HG03520 (cell line): ENCODE results near the gene SLC15A1.
"Not testable (repeated sequence)": the region's sequence is repeated elsewhere in the genome, so short reads cannot be mapped to it uniquely, and the experiment has no call there.

ENCODE experiments used
- ATAC-seq: cut with Tn5 transposase; IDR thresholded peaks from one replicate; pipeline ENCODE4 v1.9.1; 2021; ENCODE audit warnings: mild to moderate bottlenecking, moderate library complexity; ENCODE audit not compliant: unreplicated experiment

Gene SLC15A1

GRCh38 chr13:98754468-98754867, 2.0 kb upstream of the SLC15A1 start:
- ATAC-seq, result not testable (repeated sequence)

GRCh38 chr13:98751861-98752466, 508 bp downstream of the SLC15A1 start:
- ATAC-seq, result no peak

GRCh38 chr13:98751367-98751782, 1.1 kb downstream of the SLC15A1 start:
- no peak for ATAC-seq

DNA sequence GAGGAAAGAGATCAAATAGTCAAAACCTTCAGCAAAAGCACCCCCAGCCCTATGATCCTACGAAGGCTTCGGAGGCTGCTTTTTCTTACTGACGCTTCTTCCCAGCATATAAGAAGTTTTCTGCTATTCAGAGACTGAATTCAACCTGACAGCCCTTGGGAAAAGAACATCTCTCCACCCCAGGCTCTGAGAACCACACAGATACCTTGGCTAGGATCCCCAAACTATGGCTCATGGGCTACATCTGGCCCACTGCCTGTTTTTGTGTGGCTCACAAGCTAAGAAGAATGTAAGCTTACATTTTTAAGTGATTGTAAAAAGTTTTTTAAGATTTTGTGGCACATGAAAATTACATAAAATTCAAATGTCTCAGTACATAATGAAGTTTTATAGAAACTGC, 3.0 kb downstream of the SLC15A1 start:
- ATAC-seq, result no peak

- ATAC-seq, result no peak
Measured at GRCh38 chr13:98746968-98747367, 5.5 kb downstream of the SLC15A1 start.

DNA sequence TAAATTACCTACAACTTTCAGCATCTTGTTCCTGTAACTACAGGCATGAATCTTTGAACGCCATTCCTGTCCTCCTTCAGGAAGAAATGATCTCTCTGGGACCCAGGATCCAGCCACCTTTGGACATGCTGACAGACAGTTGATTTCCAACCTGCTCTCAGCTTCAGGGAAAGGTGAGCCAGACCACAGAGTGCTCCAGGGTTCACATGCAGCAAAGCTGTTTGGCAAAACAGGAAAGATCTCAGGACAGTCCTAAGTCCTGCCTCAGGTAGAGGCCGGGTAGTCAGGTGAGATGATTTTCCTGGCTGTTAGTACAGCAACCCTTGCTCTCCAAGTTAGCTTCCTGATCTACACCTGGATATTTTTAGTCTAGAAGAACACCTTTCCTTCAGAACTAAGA, 9.1 kb downstream of the SLC15A1 start:
- ATAC-seq, result no peak

- ATAC-seq, result no peak
Measured at GRCh38 chr13:98742961-98743360, 9.5 kb downstream of the SLC15A1 start.

DNA sequence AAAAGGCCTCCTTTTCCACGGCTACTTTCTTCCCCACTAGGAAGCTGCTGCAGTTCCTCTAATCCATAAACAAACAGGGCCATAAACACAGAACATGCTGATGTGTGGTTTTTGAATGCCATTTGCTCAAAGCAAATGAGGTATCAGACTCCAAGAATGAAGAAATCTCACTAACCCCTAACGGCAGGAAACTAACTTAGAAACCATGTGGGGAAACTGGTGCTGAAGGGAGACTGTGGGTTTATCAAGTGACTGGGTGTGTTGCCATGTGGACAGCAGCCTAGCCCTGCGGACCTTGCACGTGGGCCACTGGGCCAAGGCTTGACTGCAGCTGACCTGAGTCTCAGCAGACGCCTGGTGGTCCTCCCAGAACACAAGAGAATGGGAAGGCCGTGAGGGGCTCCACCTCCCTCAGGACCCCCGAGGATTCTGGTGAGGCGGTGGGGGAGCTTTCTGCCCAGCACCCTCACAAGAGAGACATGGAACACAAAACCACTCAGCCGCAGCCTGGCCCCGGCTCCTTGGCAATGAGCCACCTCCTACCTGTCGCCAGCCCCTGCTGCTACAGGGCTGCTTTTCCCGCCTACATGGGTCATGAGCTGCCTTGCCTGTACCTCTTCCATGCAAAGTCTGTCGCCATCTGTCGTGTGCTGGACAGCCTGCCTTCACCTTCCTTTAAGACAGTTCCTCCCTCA, 10.6 kb downstream of the SLC15A1 start:
- no peak for ATAC-seq

DNA sequence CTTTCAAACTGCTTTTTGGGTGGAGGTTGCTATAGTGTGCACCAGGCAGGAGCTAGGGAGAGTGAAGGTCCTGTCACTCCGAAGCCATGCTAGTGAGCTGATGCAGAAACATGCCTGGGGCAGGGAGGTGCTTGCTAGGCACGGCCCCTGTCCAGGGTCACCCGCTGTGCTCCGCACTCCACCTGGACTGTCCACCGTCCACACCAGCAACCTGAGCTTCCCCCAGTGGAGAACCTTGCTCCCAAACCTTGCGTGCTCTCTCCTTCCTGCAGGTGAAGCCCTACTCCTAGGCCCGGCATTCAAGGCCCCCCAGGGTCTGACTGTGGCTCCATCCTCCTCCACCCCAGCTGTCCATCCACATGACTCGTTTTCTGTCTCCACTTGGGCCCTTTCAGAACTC, 12.3 kb downstream of the SLC15A1 start:
- ATAC-seq, result no peak

GRCh38 chr13:98738993-98739392, 13.5 kb downstream of the SLC15A1 start:
- ATAC-seq, result no peak

DNA sequence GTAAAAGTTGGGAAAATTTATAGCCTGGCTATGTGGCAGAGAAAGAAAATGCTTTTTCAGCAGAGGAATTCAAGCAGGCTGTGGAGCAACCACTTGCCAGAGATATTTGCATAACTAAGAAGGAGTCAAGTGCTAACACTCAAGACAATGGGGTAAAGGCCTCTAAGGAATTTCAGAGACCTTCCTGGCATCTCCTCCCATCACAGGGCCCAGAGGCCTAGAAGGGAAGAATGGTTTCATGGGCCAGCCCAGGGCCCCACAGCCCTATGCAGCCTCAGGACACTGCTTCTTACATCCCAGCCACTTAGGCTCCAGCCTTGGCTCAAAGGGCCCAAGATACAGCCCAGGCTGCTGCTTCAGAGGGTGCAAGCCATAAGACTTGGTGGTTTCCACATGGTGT, 14.3 kb downstream of the SLC15A1 start:
- ATAC-seq, result no peak

- no peak for ATAC-seq
Measured at GRCh38 chr13:98731925-98732324, 20.5 kb downstream of the SLC15A1 start.

DNA sequence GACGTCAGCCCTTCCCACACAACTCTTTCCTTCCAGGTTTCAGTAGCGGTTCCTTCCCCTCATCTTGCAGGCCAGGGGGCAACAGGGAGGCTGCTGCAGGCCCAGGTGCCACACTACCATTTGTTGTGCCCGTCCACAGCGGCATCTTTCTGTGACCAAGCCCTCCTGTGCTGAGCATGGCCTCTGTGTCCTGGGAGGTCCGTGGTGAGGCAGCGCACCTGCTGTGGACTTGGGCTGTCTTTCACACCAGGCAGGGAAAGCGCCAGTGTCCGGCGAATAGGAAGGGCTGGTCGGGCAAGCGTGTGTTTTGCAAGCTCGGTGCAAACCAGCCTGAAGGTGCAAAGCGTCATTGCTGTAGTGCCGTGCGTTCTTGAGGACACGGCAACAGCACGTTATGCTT, 21.4 kb downstream of the SLC15A1 start:
- no peak for ATAC-seq

DNA sequence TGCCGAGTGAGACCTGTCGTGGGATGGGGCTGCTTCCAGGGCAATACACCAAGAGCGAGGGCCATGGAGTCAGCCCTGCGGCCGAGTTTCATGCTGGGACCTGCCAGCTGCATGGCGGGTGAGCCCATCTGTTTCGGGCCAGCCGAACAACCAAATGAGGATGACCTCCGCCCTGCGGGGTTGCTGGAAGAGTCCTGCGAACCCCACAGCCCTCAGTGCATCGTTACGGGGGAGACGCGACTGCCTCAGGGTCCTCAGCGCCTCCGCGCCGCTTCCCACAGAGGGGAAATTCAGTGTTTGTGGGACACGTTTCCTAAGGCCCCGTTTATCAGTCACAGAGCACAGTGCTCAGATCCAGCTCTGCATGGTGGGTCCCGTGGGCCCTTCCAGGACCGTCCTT, 22.0 kb downstream of the SLC15A1 start:
- no peak for ATAC-seq

DNA sequence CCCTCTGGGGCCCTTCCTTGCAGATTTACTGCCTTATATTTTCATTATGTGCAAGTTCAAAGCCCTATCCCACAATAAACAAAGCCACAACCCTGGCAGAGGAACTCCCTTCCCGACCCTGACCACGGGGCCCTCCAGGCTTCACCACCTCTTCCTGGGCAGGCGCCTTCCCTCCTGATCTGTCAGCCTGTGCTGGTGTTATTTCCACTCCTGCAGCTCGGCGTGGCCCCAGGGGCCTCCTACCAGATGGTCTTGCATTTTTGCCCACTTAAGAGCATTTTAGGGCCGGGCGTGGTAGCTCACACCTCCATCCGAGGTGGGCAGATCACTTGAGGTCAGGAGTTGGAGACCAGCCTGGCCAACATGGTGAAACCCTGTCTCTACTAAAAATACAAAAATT, 22.8 kb downstream of the SLC15A1 start:
- ATAC-seq, result no peak

- ATAC-seq, result no peak
Measured at GRCh38 chr13:98722958-98723357, 29.5 kb downstream of the SLC15A1 start.

DNA sequence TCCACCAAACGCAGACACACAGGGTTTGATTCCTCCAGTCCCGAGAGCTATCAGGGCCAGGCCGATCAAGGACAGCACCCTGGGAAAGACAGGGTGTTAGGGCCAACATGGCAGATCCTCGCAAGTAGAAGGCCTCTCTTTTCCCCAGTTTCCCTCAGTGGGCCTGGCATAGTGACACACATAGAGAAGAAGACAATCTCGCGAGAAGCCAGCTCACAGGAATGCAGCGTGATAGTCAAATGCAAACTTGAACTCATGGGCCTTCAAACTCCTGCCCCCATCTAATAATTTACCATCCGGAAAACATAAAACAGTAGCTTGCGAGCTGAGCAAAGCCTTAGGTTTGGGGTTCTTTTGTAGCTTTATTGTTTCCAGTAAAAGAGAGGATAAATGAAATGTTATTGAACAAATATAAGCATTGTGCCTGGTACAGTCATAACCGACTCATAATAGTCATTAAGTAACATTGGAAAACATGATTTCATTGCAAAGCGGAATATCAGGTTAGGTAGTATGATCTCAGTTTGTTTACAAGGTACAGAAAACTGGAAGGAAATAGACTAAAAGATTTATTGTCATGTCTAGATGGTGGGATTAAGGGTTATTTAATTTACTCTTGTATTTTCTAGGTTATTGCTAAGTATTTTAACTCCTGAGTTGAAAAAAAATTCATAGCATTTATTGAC, 30.5 kb downstream of the SLC15A1 start:
- no peak for ATAC-seq

DNA sequence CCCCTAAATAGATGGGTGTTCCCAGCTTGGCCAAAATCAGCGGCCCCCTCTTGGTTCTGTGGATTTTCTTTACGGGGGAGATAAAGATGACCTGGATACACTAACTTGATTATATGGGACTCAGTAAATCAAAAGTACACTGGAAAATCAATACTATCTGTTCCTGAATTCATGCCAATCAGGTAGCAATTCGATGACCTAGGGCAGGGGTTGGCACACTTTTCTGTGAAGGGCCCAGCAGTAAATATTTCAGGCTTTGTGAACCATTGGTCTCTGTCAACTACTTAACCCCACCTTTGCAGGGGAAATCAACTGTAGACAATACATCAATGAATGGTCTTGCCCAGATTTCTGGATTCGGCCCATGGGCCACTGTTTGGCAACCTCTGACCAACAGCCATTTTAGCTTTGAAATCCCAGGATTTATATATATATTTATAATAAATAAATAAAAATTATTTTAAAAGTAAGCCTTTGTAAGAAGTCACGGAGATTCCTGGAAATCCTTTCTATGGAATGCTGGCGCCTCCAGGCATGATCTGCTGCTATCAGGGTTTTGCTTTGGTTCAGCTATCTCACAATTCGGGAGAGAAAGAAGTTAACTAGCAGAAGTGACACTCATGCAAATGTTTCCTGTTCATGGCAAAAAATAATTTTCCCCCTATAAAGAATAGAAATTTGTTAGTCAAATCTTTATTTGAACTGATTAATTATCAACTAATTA, 32.8 kb downstream of the SLC15A1 start:
- no peak for ATAC-seq

DNA sequence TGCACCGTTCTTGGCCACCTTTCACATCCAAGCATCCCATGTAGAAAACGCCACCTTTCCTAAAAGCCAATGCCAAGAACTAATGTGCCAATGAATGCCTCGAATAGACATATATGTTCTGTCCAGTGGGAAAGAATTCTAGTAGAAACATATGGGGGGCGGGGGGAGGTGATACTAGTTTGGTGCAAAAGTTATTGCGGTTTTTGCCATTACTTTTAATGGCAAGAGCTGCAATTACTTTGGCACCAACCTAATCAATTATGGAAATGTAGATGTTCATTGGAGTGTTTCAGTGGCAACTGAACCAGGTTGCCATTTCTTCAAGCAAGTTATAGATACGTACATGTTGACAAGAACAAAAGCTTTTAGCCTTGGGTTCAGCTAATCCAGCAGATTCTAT, 34.6 kb downstream of the SLC15A1 start:
- ATAC-seq, result no peak

DNA sequence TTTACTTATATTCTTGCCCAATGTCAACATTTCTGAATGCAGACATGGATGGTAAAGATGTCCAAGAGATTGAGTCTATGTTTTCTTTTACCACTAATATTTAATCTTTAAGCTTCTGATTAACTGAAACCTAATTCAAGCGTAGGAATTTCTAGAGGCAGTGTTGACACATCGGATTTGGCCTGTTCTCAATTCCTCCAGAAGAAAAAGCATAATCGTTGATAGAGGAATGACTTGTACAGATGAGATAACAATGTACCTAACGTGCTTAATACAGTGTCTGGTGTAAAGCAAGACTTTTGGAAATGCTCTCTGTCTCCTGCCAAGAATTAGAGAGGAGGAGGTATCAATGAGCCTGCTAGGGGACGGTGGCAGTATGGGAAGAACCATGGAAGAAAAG, 35.2 kb downstream of the SLC15A1 start:
- ATAC-seq, result no peak

GRCh38 chr13:98710521-98710920, 42.0 kb downstream of the SLC15A1 start:
- ATAC-seq, result no peak
